Smooth muscle cell of the coronary artery (primary cell): ENCODE measurements around the gene VAV1. TPM values are rescaled to one million over a fixed set of nuclear protein-coding genes. Genes with fewer than 3 reads are reported as not detected.

Experiments used
- total RNA-seq: library from RNA; depleted of rRNA; stranded (reverse); fragments of >200 nt; gene quantifications from 2 replicates; pipeline ENCODE4 v1.2.3, GENCODE V29; 2014; ENCODE audit warnings: low replicate concordance

Gene VAV1
- not detected in 2 replicates for total RNA-seq

GRCh38 chr19:6772028-6772865, at the start of gene VAV1:
Gene VAV1, plus strand, starts transcription at chr19:6772708. Its CDS starts 100 bp downstream, at chr19:6772808.

GRCh38 chr19:6737284-6737872, 35.1 kb upstream of the VAV1 start, which contains the start of gene GPR108:
Gene GPR108, minus strand, starts transcription at chr19:6737580. Its CDS starts 4 bp downstream, at chr19:6737576.

GRCh38 chr19:6739390-6739882, 33.1 kb upstream of the VAV1 start, which contains the start of gene TRIP10:
Gene TRIP10, plus strand, starts transcription at chr19:6739680. Its CDS starts 82 bp downstream, at chr19:6739762.

GRCh38 chr19:6767357-6768235, 4.9 kb upstream of the VAV1 start, which contains the start of gene SH2D3A:
Gene SH2D3A, minus strand, starts transcription at chr19:6767435. Its CDS starts 3,687 bp downstream, at chr19:6763748.

GRCh38 chr19:6887316-6887715, 114.8 kb downstream of the VAV1 start, which contains the start of gene ADGRE1:
Gene ADGRE1, plus strand, starts transcription at chr19:6887579. Its CDS starts 30 bp downstream, at chr19:6887609.

Other genes starting within 250 kb of the VAV1 start
- under 0.01 and 0.30 TPM in 2 replicates for gene TNFSF9, start 241.7 kb upstream of the VAV1 start, total RNA-seq
- gene CD70, start 181.6 kb upstream of the VAV1 start, total RNA-seq = not detected in 2 replicates
- gene TNFSF14, start 102.5 kb upstream of the VAV1 start, total RNA-seq = 0.35 TPM in 1 of 2 replicates, not detected in the other
- 14.0 and 218 TPM in 2 replicates for gene C3, start 52.1 kb upstream of the VAV1 start, total RNA-seq
- gene GPR108, start 35.1 kb upstream of the VAV1 start, total RNA-seq = 29.4 and 91.5 TPM in 2 replicates
- gene TRIP10, start 33.0 kb upstream of the VAV1 start, total RNA-seq = 17.7 and 40.7 TPM in 2 replicates
- not detected in 2 replicates for gene SH2D3A, start 5.3 kb upstream of the VAV1 start, total RNA-seq
- gene ADGRE1, start 114.9 kb downstream of the VAV1 start, total RNA-seq = 0.08 TPM in 1 of 2 replicates, not detected in the other
- not detected in 2 replicates for gene MBD3L2B, start 248.7 kb downstream of the VAV1 start, total RNA-seq